Adipocyte (in vitro differentiated cells): ENCODE results near the gene MS4A18.

Source experiments
- DNase-seq: peaks from one replicate; pipeline ENCODE4 v3.0.0-alpha.2; 2015; ENCODE audit warnings: low read depth
- H3K27me3 ChIP-seq: replicated peaks from 2 replicates; pipeline ENCODE4 v1.7.0; 2013; ENCODE audit warnings: mild to moderate bottlenecking, low read length, moderate library complexity; ENCODE audit not compliant: control insufficient read depth, insufficient read depth
- H3K36me3 ChIP-seq: 2 replicates; pipeline ENCODE4 v1.7.0; 2013; ENCODE audit warnings: low read length, mild to moderate bottlenecking, moderate library complexity; ENCODE audit not compliant: control insufficient read depth, insufficient read depth, severe bottlenecking
- H3K4me1 ChIP-seq: 2 replicates; pipeline ENCODE4 v1.7.0; 2013; ENCODE audit warnings: mild to moderate bottlenecking, low read length, moderate library complexity; ENCODE audit not compliant: control insufficient read depth, insufficient read depth
- H3K4me3 ChIP-seq: 2 replicates; pipeline ENCODE4 v1.7.0; 2013; ENCODE audit warnings: mild to moderate bottlenecking, low read length, moderate library complexity
- H3K9ac ChIP-seq: 2 replicates; pipeline ENCODE4 v1.7.0; 2013; ENCODE audit warnings: mild to moderate bottlenecking, low read length, moderate library complexity
- H3K9me3 ChIP-seq: 2 replicates; pipeline ENCODE4 v1.7.0; 2013; ENCODE audit warnings: mild to moderate bottlenecking, low read length, moderate library complexity; ENCODE audit not compliant: control insufficient read depth

The MS4A18 gene

GRCh38 chr11:60780774-60781173, 56.3 kb downstream of the MS4A18 start:
- Histone ChIP-seq H3K4me1 (peaks cover 27% of the 10 kb centered on the region), H3K36me3 (no peaks in the 10 kb centered on the region), H3K9ac (no peak overlapping the region), H3K9me3 (peaks cover 7% of the 10 kb centered on the region), H3K4me3 (no peak overlapping the region), H3K27me3 (peaks cover 21% of the 10 kb centered on the region)
- no peak for DNase-seq

- peaks cover 7% of the 10 kb centered on the region for H3K9me3 ChIP-seq
- peaks cover 32% of the 10 kb centered on the region for H3K4me1 ChIP-seq
- no peak overlapping the region for H3K9ac ChIP-seq
- H3K4me3 ChIP-seq = no peak overlapping the region
- no peaks in the 10 kb centered on the region for H3K36me3 ChIP-seq
- peaks cover 21% of the 10 kb centered on the region for H3K27me3 ChIP-seq
- no peak for DNase-seq
These were observed 56.9 kb downstream of the MS4A18 start for GRCh38 chr11:60781286-60781980.

GRCh38 chr11:60781981-60782316, 57.4 kb downstream of the MS4A18 start:
- H3K9me3 ChIP-seq = peaks cover 7% of the 10 kb centered on the region
- H3K36me3 ChIP-seq = no peaks in the 10 kb centered on the region
- H3K4me3 ChIP-seq = no peak overlapping the region
- no peak overlapping the region for H3K9ac ChIP-seq
- H3K27me3 ChIP-seq = peaks cover 21% of the 10 kb centered on the region
- peaks cover 34% of the 10 kb centered on the region for H3K4me1 ChIP-seq
- no peak for DNase-seq

- no peak for DNase-seq
- peaks cover 7% of the 10 kb centered on the region for H3K9me3 ChIP-seq
- no peak overlapping the region for H3K9ac ChIP-seq
- no peaks in the 10 kb centered on the region for H3K36me3 ChIP-seq
- no peak overlapping the region for H3K4me3 ChIP-seq
- peaks cover 34% of the 10 kb centered on the region for H3K4me1 ChIP-seq
- peaks cover 21% of the 10 kb centered on the region for H3K27me3 ChIP-seq
These were observed 58.0 kb downstream of the MS4A18 start for GRCh38 chr11:60782393-60783140.

GRCh38 chr11:60783141-60783484, 58.6 kb downstream of the MS4A18 start:
- Histone ChIP-seq H3K27me3 (peaks cover 21% of the 10 kb centered on the region), H3K4me3 (no peak overlapping the region), H3K9me3 (peaks cover 7% of the 10 kb centered on the region), H3K36me3 (no peaks in the 10 kb centered on the region), H3K9ac (no peak overlapping the region), H3K4me1 (peaks cover 32% of the 10 kb centered on the region)
- DNase-seq = no peak

- DNase-seq = no peak
- H3K9ac ChIP-seq = no peak overlapping the region
- peaks cover 7% of the 10 kb centered on the region for H3K9me3 ChIP-seq
- H3K4me3 ChIP-seq = no peak overlapping the region
- peaks cover 24% of the 10 kb centered on the region for H3K27me3 ChIP-seq
- no peaks in the 10 kb centered on the region for H3K36me3 ChIP-seq
- peaks cover 36% of the 10 kb centered on the region for H3K4me1 ChIP-seq
These were observed 59.4 kb downstream of the MS4A18 start for GRCh38 chr11:60783911-60784310.

- Histone ChIP-seq H3K9ac (no peak within 1 kb of the TSS), H3K27me3 (peaks cover 23% of the 10 kb centered on the region), H3K4me3 (no peak within 1 kb of the TSS), H3K4me1 (peaks cover 36% of the 10 kb centered on the region), H3K36me3 (no peaks in the 10 kb centered on the region), H3K9me3 (peaks cover 4% of the 10 kb centered on the region)
- DNase-seq = no peak
These were observed 60.6 kb downstream of the MS4A18 start, which contains the start of gene MS4A10 for GRCh38 chr11:60785136-60785535. Gene MS4A10 (plus strand): TSS chr11:60785333. CDS start chr11:60790336, 5,003 bp downstream.

- H3K27me3 ChIP-seq = peaks cover 24% of the 10 kb centered on the region
- H3K4me1 ChIP-seq = peaks cover 36% of the 10 kb centered on the region
- no peak overlapping the region for H3K4me3 ChIP-seq
- no peaks in the 10 kb centered on the region for H3K9me3 ChIP-seq
- no peak overlapping the region for H3K9ac ChIP-seq
- peak; percentile 1 for DNase-seq
- H3K36me3 ChIP-seq = no peaks in the 10 kb centered on the region
These were observed 61.4 kb downstream of the MS4A18 start for GRCh38 chr11:60785806-60786361.

- peak; percentile 14 for DNase-seq
- no peak overlapping the region for H3K4me3 ChIP-seq
These were observed 62.5 kb downstream of the MS4A18 start for GRCh38 chr11:60786811-60787567.

GRCh38 chr11:60788401-60789125, 64.0 kb downstream of the MS4A18 start:
- peaks cover 15% of the 10 kb centered on the region for H3K9me3 ChIP-seq
- H3K4me3 ChIP-seq = no peak overlapping the region
- peaks cover 26% of the 10 kb centered on the region for H3K27me3 ChIP-seq
- DNase-seq = no peak
- no peak overlapping the region for H3K9ac ChIP-seq
- H3K4me1 ChIP-seq = peaks cover 36% of the 10 kb centered on the region
- H3K36me3 ChIP-seq = no peaks in the 10 kb centered on the region

More at GRCh38 chr11:60786811-60787567, 62.5 kb downstream of the MS4A18 start:
- Histone ChIP-seq H3K36me3 (no peaks in the 10 kb centered on the region), H3K27me3 (peaks cover 22% of the 10 kb centered on the region), H3K9me3 (peaks cover 9% of the 10 kb centered on the region), H3K9ac (no peak overlapping the region), H3K4me1 (peaks cover 36% of the 10 kb centered on the region)
